GM19324 (cell line): Measurements from ENCODE around the gene ACKR3.

ENCODE experiments used
- ATAC-seq: cut with Tn5 transposase; IDR thresholded peaks from one replicate; pipeline ENCODE4 v1.9.1; 2021; ENCODE audit warnings: mild to moderate bottlenecking, moderate library complexity; ENCODE audit not compliant: unreplicated experiment, low FRiP score

The ACKR3 gene

DNA sequence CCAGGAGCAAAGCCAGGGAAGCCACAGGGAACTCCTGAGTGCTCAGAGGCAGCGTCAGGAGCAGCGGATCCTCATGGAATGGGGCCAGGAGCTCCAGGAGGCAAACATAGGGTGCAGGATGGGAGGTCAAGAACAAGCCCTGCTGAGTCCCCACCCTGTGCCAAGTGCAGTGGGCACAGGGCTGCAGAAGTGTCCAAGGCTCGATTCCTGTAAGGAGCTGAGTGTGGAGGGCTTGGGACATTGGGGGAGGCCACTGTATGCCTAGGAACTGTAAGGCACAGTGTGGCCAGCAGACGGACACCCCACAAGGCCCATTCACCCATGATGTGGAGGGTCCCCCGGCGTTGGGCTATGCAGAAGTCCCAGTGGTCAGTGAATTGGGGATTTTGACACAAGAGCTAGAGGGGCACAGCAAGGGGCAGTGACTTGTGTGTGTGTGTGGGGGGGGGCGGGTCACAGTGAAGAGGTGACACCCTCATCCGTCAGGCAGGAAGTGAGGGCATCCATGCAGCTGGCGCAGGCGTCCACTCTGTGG, 55.6 kb downstream of the ACKR3 start:
- ATAC-seq: no peak

DNA sequence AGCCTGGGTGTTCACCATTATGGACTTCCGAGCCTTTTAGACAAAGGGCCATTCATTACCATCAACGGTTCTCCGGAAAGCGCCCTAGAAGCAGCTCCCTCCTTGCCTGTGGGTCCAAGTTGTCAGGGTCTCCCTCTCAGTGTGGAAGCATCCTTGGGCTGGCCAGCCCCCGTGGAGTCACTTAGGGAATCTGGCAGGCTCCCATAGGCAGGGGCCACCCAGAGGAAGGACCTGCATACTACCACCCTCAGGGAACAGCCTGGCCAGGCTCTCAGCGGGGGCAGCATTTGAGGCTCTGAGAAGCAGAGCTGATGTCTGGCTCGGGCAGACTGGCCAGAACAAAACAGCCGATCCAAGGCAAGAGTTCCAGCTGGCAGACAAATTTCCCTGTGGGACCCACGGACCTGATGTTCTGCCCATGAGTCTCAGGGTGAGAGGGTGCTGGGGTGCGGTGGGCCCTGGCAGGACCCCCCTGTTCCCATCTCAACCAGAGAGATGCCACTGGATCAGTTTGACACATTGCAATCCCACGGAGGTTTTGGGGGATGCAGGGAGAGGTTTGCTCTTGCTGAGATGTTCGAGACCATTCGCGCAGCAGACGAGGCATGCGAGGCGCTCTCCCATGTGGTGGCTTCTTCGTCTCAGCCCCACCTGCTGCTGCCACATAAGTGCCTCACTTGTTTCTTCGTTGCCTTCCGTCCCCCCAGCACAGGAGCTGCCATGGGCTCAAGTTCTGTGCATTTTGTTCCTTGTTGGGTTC, 56.9 kb downstream of the ACKR3 start:
- ATAC-seq: no peak

DNA sequence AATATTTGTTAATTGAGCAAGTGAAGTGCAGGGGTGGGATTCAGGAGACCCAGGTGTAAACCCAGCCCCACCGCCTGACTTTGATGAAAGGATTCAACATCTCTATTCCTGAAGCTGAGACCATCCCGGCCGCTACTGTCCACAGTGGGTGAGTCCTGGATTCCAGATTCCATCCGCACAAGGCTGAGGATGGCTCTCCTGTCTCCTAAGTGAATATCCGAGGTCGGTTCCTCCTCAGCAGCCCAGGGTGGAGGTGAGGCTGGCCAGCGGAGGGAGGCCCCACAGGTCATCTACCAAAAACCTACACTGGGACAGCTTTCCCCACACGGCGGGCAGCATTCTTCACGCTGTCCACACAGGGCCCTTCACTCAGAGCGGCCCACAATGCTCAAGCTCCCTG, 57.6 kb downstream of the ACKR3 start:
- ATAC-seq: no peak

DNA sequence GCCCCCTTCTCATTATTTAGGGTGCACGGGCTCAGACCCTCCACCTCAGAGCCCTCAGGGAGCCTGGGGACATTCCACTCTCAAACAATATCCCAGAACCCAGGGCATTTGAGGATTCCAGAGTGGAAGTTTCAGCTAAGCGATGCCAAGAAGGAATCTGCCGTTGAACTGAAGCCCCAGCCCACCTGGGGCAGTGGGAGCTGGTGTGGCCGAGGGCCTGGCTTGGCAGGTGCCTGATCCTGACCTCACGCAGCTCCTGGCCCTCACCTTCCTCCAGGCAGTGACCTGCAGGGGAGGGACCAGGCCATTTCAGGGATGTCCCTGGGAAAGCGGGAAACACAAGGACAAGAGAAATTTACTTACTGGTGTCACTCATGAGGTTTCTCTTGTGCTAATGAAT, 58.2 kb downstream of the ACKR3 start:
- no peak for ATAC-seq

DNA sequence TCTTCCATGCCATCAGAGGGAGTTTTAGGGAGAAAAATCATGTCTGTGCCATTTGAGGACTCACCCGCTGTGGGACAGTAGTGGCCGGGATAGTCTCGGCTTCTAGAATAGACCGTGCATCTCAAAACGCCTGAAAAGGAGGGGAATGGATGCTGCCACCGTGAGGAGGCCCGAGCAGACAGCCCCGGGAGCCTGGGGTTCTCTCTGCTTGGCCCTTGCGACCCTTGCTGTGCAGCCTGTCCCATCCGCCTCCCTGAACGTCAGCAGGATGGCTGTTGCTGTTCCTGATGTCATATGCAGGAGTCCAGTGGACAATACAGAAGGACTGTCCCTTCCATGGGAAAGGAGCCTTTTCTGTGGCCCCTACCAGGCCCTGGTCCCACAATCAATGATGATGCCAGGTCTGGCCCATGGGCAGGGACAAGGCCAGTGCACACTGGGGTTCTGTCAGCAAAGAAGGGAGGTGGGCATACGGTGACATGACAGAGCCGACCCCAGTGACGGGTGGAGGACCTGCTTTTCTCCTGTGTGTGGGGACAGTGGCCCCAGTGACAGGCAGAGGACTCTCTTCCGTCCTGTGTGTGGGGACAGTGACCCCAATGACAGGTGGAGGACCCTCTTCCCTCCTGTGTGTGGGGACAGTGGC, 58.8 kb downstream of the ACKR3 start:
- ATAC-seq: no peak

DNA sequence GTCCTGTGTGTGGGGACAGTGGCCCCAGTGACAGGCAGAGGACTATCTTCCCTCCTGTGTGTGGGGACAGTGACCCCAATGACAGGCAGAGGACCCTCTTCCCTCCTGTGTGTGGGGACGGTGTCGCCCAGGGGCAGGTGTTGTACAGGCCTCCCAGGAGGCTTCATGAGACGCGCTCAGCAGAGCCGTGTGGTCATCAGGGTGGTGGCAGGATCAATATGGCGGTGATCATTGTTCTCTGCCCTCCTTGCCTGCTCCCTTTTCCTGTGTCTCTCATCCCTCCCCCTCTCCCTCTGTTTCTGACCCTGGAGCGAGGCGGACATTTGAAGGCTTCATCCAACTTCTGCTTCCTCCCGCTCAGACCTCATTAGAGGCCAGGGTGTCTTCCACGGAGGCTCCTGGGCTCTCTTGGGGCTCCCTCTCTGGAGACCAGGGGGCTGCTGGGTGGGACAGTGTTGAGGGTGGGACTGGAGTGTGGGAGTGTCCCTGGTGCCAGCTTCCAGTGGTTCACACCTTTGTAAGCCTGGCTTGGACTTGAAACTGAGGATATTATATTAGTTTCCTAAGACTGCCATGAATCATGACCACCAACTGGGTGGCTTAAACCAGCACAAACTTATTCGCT, 59.5 kb downstream of the ACKR3 start:
- ATAC-seq: no peak

DNA sequence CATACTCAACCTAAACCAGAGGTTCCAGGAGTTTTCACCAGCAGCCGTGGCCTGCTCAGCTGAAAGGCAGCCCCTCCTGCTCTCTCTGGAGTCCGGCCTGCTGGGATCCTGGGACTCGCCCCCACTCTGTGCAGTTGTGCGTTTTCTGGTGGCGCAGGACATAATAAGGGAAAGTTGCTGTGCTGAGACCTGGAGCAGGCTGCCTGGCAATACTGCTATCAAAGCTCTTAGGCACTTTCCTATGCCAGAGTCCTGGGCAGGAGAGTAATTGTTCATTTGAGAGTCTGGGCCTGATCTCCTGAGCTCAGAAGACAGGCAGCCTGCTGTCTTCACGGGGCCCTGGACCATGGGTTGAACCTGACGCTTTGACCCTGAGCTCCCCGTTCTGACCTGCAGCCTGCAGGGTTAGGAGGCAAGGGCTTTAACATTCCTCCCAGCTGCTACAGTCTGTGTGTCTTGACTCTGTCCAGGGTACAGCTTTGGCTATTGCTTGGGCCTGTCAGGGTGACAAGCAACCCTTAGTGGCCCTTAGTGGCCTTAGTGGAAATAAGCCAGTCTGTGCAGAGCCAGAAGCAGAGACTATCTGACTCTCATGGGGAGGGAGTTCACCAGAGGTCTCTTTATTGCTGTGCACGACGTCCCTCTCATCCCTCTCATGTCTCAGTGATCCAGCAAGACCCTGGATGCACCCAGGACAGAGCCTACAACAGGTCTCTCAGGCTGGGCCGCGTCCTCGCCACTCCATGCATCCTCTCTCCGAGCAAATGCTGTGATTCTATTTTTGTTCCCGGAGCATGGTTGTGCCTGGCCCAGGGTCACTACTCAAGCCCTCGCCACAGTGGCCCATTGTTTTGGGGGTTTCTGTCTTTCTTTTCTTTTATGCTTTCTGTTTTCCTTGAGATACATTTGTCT, 60.6 kb downstream of the ACKR3 start:
- ATAC-seq: no peak

DNA sequence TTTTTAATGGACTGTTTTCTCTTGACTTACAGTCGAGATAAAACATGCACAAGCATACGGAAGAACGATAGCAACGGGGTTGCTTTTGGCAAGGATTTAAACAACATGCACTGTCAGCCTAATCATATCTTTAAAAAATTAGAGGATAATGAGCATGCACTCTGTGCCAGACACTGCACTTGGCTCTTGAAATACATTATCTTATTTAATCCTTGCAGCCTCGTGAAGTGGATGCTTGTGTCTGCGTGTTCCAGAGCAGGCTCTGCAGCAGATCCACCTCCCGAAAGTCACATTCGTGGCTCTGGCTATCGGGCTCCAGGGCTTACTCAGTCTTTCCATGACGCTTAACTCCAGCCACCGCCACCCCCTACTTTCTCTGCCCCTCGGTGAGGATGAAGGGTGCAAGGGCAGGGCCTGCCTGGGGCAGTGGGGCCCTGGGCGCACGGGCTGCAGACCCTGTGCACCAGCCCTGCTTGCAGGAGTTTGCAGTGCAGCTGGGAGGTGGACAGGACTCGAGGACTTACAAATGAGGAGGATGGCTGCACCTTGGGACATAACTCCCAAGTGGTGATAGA, 61.7 kb downstream of the ACKR3 start:
- ATAC-seq: no peak

DNA sequence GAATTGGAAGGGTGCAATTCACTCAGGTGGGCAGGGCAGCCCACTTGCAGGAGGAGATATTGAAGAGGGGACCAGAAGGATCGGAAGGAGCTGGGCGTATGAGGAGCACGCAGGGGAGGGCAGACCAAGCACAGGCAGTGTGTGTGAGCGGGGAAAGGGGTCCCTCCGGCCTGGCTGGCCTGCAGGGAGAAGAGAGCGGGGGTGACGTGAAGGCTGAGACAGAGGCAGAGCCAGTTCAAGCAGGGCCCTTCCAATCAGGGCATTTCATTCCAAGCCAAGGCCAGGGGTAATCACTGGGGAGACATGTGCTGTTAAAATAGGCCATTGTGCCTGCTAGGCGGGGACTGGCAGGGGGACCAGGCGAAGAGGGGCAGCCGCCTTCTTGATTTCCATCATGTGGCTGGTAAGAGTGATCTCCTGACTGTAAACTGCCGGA, 62.2 kb downstream of the ACKR3 start:
- ATAC-seq: no peak
